ENCODE measurements around the gene TSHZ1.

TSHZ1 gene

DNA sequence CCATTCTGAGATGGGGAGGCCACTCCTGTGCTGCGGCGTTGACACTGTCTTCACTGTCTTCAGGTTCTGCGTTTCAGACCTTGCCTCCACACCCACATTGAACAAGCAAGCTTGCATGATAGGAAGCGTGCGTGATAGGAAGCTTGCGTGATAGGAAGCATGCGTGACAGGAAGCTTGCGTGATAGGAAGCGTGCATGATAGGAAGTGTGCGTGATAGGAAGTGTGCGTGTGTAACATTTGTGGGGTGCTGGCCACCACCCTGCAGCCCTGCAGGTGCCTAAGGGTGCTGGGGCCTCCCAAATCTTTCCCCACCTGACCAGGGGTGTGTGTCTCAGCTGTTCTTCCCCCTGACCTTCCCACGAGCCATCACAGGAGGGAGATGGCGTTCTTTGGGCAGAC lies 25.3 kb downstream of the TSHZ1 start:
- TF ChIP-seq, protein P1, sequence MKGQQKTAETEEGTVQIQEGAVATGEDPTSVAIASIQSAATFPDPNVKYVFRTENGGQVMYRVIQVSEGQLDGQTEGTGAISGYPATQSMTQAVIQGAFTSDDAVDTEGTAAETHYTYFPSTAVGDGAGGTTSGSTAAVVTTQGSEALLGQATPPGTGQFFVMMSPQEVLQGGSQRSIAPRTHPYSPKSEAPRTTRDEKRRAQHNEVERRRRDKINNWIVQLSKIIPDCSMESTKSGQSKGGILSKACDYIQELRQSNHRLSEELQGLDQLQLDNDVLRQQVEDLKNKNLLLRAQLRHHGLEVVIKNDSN (IDR thresholded peaks at IDR 0.05), result no peak
- TF ChIP-seq TCF12 (IDR thresholded peaks at IDR 0.05; ENCODE audit: low read depth) (no peak), TAF1 (IDR thresholded peaks at IDR 0.05; ENCODE audit: low read depth) (no peak), YY1 (IDR thresholded peaks at IDR 0.05; ENCODE audit: low read depth) (no peak), EGR1 (IDR thresholded peaks at IDR 0.05) (no peak), CREB1 (IDR thresholded peaks at IDR 0.05; ENCODE audit: low read depth) (no peak), ZBTB7A (IDR thresholded peaks at IDR 0.05; ENCODE audit: low read depth) (no peak), FOXM1 (IDR thresholded peaks at IDR 0.05; ENCODE audit: borderline replicate concordance, low read depth) (no peak), EP300 (IDR thresholded peaks at IDR 0.05; ENCODE audit: borderline replicate concordance) (no peak), NFIC (IDR thresholded peaks at IDR 0.05) (no peak), CEBPB (IDR thresholded peaks at IDR 0.05) (no peak), TEAD4 (IDR thresholded peaks at IDR 0.05) (no peak), RAD21 (IDR thresholded peaks at IDR 0.05; ENCODE audit: low read depth) (no peak)
- TF ChIP-seq, protein P2, sequence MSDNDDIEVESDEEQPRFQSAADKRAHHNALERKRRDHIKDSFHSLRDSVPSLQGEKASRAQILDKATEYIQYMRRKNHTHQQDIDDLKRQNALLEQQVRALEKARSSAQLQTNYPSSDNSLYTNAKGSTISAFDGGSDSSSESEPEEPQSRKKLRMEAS (IDR thresholded peaks at IDR 0.05), result no peak
- TF ChIP-seq, protein P3, sequence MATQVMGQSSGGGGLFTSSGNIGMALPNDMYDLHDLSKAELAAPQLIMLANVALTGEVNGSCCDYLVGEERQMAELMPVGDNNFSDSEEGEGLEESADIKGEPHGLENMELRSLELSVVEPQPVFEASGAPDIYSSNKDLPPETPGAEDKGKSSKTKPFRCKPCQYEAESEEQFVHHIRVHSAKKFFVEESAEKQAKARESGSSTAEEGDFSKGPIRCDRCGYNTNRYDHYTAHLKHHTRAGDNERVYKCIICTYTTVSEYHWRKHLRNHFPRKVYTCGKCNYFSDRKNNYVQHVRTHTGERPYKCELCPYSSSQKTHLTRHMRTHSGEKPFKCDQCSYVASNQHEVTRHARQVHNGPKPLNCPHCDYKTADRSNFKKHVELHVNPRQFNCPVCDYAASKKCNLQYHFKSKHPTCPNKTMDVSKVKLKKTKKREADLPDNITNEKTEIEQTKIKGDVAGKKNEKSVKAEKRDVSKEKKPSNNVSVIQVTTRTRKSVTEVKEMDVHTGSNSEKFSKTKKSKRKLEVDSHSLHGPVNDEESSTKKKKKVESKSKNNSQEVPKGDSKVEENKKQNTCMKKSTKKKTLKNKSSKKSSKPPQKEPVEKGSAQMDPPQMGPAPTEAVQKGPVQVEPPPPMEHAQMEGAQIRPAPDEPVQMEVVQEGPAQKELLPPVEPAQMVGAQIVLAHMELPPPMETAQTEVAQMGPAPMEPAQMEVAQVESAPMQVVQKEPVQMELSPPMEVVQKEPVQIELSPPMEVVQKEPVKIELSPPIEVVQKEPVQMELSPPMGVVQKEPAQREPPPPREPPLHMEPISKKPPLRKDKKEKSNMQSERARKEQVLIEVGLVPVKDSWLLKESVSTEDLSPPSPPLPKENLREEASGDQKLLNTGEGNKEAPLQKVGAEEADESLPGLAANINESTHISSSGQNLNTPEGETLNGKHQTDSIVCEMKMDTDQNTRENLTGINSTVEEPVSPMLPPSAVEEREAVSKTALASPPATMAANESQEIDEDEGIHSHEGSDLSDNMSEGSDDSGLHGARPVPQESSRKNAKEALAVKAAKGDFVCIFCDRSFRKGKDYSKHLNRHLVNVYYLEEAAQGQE (IDR thresholded peaks at IDR 0.05; ENCODE audit: low read depth), result no peak

DNA sequence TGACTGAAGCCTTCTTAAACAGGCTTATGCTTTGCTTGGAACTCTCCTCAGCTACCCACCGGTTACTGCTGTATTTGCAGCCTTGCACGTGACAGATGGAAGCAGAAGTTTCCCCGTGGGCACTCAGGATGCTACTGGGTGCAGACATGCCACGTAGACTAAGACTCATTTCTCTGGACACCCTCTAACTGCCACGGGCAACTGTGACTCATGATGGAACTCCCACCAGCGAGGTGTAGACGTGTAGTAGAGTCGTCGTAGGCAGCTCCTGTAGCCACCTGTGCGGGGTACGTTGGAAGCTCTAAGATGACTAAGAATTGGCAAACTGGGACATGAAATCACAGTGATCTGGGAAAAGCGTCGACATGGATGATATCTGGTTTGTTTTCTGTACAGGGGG lies 27.5 kb downstream of the TSHZ1 start:
- TF ChIP-seq, protein P2 (IDR thresholded peaks at IDR 0.05), result no peak
- TF ChIP-seq, protein P3 (IDR thresholded peaks at IDR 0.05; ENCODE audit: low read depth), result no peak
- TF ChIP-seq TEAD4 (IDR thresholded peaks at IDR 0.05), result no peak
- TF ChIP-seq YY1 (IDR thresholded peaks at IDR 0.05; ENCODE audit: low read depth), result no peak
- TF ChIP-seq CREB1 (IDR thresholded peaks at IDR 0.05; ENCODE audit: low read depth), result no peak
- TF ChIP-seq RAD21 (IDR thresholded peaks at IDR 0.05; ENCODE audit: low read depth), result no peak
- no peak for TF ChIP-seq ZBTB7A (IDR thresholded peaks at IDR 0.05; ENCODE audit: low read depth)
- TF ChIP-seq TAF1 (IDR thresholded peaks at IDR 0.05; ENCODE audit: low read depth), result no peak
- no peak for TF ChIP-seq FOXM1 (IDR thresholded peaks at IDR 0.05; ENCODE audit: borderline replicate concordance, low read depth)
- TF ChIP-seq, protein P1 (IDR thresholded peaks at IDR 0.05), result no peak
- TF ChIP-seq TCF12 (IDR thresholded peaks at IDR 0.05; ENCODE audit: low read depth), result no peak
- no peak for TF ChIP-seq NFIC (IDR thresholded peaks at IDR 0.05)
- TF ChIP-seq EP300 (IDR thresholded peaks at IDR 0.05; ENCODE audit: borderline replicate concordance), result no peak
- no peak for TF ChIP-seq EGR1 (IDR thresholded peaks at IDR 0.05)
- no peak for TF ChIP-seq CEBPB (IDR thresholded peaks at IDR 0.05)

DNA sequence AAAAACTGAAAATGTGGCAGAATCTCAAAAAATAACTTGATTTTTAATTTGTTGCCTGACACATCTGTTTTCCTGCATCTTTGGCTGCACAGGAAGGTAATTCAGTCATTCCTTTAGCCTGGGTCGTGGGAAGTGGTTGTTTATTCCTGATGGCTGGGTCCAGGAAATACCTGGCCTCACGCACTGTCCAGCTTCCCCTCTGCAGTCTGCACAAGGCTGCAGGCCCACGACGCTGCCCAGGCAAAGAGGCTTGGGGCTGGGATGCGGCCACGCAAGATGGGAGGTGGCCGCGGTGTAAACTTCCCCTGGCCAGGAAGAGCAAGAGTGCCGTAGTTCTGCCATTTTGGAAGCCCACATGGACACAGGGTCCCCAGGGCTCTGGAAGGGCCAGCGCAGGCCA lies 28.2 kb downstream of the TSHZ1 start:
- TF ChIP-seq TAF1 (IDR thresholded peaks at IDR 0.05; ENCODE audit: low read depth), result no peak
- no peak for TF ChIP-seq CEBPB (IDR thresholded peaks at IDR 0.05)
- no peak for TF ChIP-seq EGR1 (IDR thresholded peaks at IDR 0.05)
- TF ChIP-seq CREB1 (IDR thresholded peaks at IDR 0.05; ENCODE audit: low read depth), result no peak
- TF ChIP-seq, protein P3 (IDR thresholded peaks at IDR 0.05; ENCODE audit: low read depth), result no peak
- no peak for TF ChIP-seq TEAD4 (IDR thresholded peaks at IDR 0.05)

DNA sequence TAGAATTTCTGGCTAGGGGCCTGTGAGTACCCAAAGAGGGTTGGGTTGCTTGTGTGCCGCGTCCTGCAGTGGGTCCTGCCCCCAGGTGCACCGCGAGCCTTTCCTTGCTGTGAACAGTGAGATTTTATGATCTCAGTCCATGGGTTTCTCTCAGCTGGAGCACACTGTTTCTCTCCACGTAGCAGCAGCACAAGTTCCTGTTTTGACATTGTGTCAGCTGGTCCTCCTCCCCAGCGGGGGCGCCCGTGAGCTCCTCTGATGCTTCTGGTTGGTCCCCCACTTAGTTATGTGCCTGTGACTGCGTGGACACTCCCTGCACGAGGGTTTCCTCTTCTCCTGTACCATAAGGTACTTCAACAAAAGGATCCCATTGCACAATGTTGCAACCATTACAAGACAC lies 29.8 kb downstream of the TSHZ1 start:
- TF ChIP-seq, protein P2 (IDR thresholded peaks at IDR 0.05), result no peak
- TF ChIP-seq TCF12 (IDR thresholded peaks at IDR 0.05; ENCODE audit: low read depth), result no peak

DNA sequence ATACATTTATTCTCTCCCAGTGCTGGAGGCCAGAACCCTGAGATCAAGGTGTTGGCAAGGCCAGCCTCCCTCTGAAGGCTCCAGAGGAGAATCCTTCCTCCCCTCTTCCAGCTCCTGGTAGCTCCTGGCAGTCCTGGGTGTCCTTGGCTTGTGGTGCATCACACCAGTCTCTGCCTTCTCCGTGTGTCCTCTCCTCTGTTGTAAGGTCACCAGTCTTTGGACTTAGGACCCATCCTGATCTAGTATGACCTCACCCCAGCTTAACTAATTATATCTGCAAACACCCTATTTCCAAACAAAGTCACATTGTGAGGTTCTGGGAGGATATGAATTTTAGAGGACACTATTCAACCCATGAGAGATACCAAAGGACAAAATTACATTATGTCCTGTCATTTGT lies 31.1 kb downstream of the TSHZ1 start:
- TF ChIP-seq TEAD4 (IDR thresholded peaks at IDR 0.05) (no peak), CEBPB (IDR thresholded peaks at IDR 0.05) (no peak), NFIC (IDR thresholded peaks at IDR 0.05) (no peak), EGR1 (IDR thresholded peaks at IDR 0.05) (no peak), CREB1 (IDR thresholded peaks at IDR 0.05; ENCODE audit: low read depth) (no peak)
- TF ChIP-seq, protein P2 (IDR thresholded peaks at IDR 0.05), result no peak
